Measurements from ENCODE around the gene CDK11A. TPM values are rescaled to one million over a fixed set of nuclear protein-coding genes. Genes with fewer than 3 reads are reported as not detected.
"Not testable (repeated sequence)": the region's sequence is repeated elsewhere in the genome, so short reads cannot be mapped to it uniquely, and the experiment has no call there.

The CDK11A gene
- total RNA-seq, 1 experiment from 2014 or later = 18.6 TPM

DNA sequence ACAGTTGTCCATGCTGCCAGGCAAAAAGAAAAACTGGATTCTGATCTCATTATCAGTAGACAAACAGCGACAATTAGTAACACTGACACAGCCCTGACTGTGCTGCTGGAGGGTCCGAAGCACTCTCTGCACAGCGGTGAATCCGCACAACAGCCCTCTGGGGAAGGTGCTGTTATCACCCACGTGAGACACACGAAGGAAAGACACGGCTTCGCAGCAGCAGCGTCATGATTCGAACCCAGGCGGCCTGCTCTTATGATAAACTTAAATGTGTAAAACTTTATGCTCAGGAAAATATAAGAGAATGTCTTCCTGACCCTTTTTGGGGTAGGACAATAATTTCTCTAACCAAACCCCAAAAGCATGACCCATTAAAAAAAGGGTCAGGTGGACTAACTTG lies 18.4 kb upstream of the CDK11A start:
- H3K4me3 ChIP-seq (ENCODE audit: insufficient read depth, low read depth, low read length); H3K36me3 ChIP-seq (replicated peaks; ENCODE audit: control insufficient read depth, insufficient read depth, low read length); H3K27me3 ChIP-seq (ENCODE audit: control insufficient read depth, insufficient read depth, low read length); DNase-seq: not testable (repeated sequence)

- H3K27me3 ChIP-seq (ENCODE audit: control insufficient read depth, insufficient read depth, low read length); H3K36me3 ChIP-seq (replicated peaks; ENCODE audit: control insufficient read depth, insufficient read depth, low read length); DNase-seq; H3K4me3 ChIP-seq (ENCODE audit: insufficient read depth, low read depth, low read length): not testable (repeated sequence)
These were observed 16.9 kb upstream of the CDK11A start for GRCh38 chr1:1741013-1741412.

GRCh38 chr1:1738799-1739337 lies 14.7 kb upstream of the CDK11A start:
- not testable (repeated sequence) for H3K36me3 ChIP-seq (replicated peaks; ENCODE audit: control insufficient read depth, insufficient read depth, low read length)

GRCh38 chr1:1737675-1738590 lies 13.8 kb upstream of the CDK11A start:
- peak; percentile 23 for DNase-seq
- H3K4me3 ChIP-seq (ENCODE audit: insufficient read depth, low read depth, low read length); H3K36me3 ChIP-seq (replicated peaks; ENCODE audit: control insufficient read depth, insufficient read depth, low read length); H3K27me3 ChIP-seq (ENCODE audit: control insufficient read depth, insufficient read depth, low read length): not testable (repeated sequence)

More at GRCh38 chr1:1738799-1739337, 14.7 kb upstream of the CDK11A start:
- H3K27me3 ChIP-seq (ENCODE audit: control insufficient read depth, insufficient read depth, low read length); DNase-seq; H3K4me3 ChIP-seq (ENCODE audit: insufficient read depth, low read depth, low read length): not testable (repeated sequence)

DNA sequence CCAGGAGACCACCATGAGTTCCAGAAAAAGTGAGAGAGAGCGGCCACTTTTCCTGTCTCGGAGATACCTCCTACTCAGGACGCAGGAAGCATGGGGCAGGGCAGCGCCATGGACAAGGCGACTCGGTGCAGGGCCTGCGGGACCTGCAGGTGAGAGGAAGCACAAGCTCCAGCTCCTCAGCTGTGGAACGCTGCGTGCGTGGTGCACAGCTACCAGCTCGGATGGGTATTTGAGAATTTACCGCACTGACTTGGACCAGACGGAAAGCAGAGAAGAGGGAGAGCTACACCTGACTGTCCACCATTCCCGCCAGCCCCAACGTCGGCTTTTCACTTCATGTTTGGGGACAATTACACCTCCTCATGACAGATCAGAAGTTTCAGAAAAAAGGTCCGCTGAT lies 8.2 kb upstream of the CDK11A start:
- peak; percentile 16 for DNase-seq
- no peak overlapping the region for H3K4me3 ChIP-seq (ENCODE audit: insufficient read depth, low read depth, low read length)
- H3K27me3 ChIP-seq (ENCODE audit: control insufficient read depth, insufficient read depth, low read length) = no peaks in the 10 kb centered on the region
- H3K36me3 ChIP-seq (replicated peaks; ENCODE audit: control insufficient read depth, insufficient read depth, low read length) = peaks cover 6% of the 10 kb centered on the region

- no peak overlapping the region for H3K4me3 ChIP-seq (ENCODE audit: insufficient read depth, low read depth, low read length)
- H3K27me3 ChIP-seq (ENCODE audit: control insufficient read depth, insufficient read depth, low read length) = no peaks in the 10 kb centered on the region
- DNase-seq = no peak
- peaks cover 6% of the 10 kb centered on the region for H3K36me3 ChIP-seq (replicated peaks; ENCODE audit: control insufficient read depth, insufficient read depth, low read length)
These were observed 6.7 kb upstream of the CDK11A start for GRCh38 chr1:1730870-1731269.

GRCh38 chr1:1730230-1730629 lies 6.1 kb upstream of the CDK11A start:
- H3K27me3 ChIP-seq (ENCODE audit: control insufficient read depth, insufficient read depth, low read length); H3K36me3 ChIP-seq (replicated peaks; ENCODE audit: control insufficient read depth, insufficient read depth, low read length); DNase-seq; H3K4me3 ChIP-seq (ENCODE audit: insufficient read depth, low read depth, low read length): not testable (repeated sequence)

DNA sequence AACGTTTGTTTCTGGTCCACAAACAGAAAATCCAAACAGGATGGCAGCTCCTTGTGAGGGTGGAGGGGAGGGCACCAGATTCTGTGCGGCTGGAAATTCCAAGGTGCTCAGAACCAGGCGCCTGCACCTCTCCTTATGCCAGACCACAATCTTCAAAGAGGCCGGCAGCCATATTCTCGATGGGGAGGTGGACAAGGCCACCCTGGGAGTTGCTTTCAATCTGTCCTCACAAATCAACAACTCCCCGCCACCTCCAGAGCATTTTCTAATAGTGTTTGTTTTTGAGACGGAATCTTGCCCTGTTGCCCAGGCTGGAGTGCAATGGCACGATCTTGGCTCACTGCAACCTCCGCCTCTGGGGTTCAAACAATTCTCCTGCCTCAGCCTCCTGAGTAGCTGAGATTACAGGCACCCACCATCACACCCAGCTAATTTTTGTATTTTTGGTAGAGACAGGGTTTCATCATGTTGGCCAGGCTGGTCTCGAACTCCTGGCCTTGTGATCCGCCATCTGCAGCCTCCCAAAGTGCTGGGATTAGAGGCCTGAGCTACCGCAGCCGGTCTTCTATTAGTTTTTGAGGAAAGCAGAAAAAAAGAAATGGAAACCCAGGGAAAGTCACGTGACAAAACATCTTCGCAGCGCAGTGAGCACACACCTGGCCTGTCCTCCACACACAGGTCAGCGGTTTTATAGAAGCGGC lies 5.1 kb upstream of the CDK11A start:
- not testable (repeated sequence) for H3K36me3 ChIP-seq (replicated peaks; ENCODE audit: control insufficient read depth, insufficient read depth, low read length); DNase-seq; H3K4me3 ChIP-seq (ENCODE audit: insufficient read depth, low read depth, low read length); H3K27me3 ChIP-seq (ENCODE audit: control insufficient read depth, insufficient read depth, low read length)

DNA sequence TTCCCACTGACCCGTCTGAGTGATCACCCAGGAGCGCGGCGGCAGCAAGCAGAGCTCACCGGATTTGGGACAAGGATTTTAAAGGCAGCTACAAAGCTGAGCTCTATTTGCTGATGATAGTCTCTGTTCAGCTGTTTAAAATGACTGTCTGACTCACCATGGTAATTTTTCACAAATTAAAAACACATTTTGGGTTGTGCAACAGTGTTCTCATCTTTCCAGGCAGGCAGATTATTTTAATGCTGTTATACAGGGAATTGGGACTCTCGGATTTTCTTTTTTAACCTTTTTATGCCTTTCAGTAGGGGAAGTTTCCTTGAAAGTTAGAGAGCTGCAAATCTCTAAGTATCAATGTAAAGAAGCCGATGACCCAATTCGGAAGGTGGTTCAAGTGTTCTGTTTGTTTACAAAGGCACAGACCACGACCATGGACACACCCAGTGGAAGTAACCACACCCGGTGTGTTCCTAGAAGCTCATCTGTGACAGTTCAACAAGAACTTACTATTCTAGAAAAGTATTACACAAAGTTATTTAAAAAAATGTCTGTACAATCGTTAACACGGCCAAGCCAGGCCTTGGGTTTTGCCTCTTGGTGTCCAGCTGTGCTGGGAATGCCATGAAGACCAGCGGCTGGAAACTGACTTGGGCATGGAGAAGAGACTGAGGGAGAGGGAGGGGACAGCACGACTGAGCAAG lies 4.3 kb upstream of the CDK11A start:
- not testable (repeated sequence) for H3K27me3 ChIP-seq (ENCODE audit: control insufficient read depth, insufficient read depth, low read length); H3K4me3 ChIP-seq (ENCODE audit: insufficient read depth, low read depth, low read length); H3K36me3 ChIP-seq (replicated peaks; ENCODE audit: control insufficient read depth, insufficient read depth, low read length); DNase-seq

- DNase-seq; H3K27me3 ChIP-seq (ENCODE audit: control insufficient read depth, insufficient read depth, low read length); H3K4me3 ChIP-seq (ENCODE audit: insufficient read depth, low read depth, low read length); H3K36me3 ChIP-seq (replicated peaks; ENCODE audit: control insufficient read depth, insufficient read depth, low read length): not testable (repeated sequence)
These were observed 3.0 kb upstream of the CDK11A start for GRCh38 chr1:1727131-1727651.

DNA sequence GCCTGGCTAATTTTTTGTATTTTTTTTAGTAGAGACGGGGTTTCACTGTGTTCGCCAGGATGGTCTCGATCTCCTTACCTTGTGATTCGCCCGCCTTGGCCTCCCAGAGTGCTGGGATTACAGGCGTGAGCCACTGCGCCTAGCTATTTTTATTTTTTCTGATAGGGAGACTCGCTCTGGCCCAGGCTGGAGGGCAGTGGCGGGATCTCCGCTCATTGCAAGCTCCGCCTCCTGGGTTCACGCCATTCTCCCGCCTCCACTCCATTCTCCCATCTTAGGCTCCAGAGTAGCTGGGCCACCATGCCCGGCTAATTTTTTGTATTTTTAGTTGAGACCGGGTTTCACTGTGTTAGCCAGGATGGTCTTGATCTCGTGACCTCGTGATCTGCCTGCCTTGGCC lies 1.9 kb upstream of the CDK11A start:
- not testable (repeated sequence) for H3K27me3 ChIP-seq (ENCODE audit: control insufficient read depth, insufficient read depth, low read length); DNase-seq; H3K36me3 ChIP-seq (replicated peaks; ENCODE audit: control insufficient read depth, insufficient read depth, low read length); H3K4me3 ChIP-seq (ENCODE audit: insufficient read depth, low read depth, low read length)

DNA sequence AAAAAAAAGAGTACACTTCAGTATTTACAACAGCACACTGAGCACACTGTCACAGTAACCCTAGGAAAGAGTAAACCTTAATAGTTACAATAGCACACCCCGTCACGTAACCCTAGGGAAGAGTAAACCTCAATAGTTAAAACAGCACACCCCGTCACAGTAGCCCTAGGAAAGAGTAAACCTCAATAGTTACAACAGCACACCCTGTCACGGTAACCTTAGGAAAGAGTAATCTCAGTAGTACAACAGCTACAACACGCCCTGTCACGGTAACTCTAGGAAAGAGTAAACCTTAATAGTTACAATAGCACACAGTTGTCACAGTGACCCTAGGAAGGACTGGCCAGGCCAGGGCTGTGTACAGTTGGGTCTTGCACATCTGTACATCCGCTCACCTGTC lies 3.0 kb downstream of the CDK11A start:
- no peak for DNase-seq
- no peaks in the 10 kb centered on the region for H3K27me3 ChIP-seq (ENCODE audit: control insufficient read depth, insufficient read depth, low read length)
- H3K36me3 ChIP-seq (replicated peaks; ENCODE audit: control insufficient read depth, insufficient read depth, low read length) = peaks cover 12% of the 10 kb centered on the region
- no peak overlapping the region for H3K4me3 ChIP-seq (ENCODE audit: insufficient read depth, low read depth, low read length)

DNA sequence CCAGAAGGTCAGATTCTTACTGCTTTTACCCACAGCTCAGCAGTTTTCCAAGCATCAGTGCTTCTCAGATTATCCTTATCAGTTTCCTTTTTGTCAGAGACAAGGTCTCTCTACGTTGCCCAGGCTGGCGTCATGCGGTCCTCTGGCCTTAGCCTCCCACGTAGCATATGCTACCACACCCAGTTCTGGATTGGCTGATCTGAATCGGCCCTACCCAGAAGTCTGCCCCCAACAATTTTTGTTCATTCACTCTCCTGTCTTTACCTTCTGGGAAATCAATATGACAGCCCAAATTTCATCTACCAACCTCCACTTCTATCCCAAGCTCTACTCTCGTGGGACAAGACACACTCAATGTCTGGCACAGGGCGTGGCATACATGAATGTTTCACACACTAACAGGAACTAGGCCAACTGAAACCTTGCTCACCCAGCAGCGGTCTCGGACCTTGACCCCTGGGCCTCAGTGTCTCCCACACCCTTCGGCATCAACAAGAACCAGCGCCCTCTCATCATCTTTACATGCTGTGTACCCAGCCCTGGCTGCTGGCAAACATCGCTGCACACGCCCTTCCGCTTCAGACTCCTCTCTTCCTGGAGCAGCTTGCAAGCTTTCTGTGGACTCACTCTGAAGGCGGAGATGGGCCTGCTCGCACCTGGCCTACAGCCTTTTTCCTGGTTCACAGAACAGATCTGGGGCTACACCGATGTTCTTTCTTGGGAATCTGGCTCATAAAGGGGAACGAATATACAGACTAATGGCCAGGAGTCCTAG lies 8.9 kb downstream of the CDK11A start:
- peaks cover 11% of the 10 kb centered on the region for H3K36me3 ChIP-seq (replicated peaks; ENCODE audit: control insufficient read depth, insufficient read depth, low read length)
- DNase-seq; H3K27me3 ChIP-seq (ENCODE audit: control insufficient read depth, insufficient read depth, low read length): not testable (repeated sequence)

DNA sequence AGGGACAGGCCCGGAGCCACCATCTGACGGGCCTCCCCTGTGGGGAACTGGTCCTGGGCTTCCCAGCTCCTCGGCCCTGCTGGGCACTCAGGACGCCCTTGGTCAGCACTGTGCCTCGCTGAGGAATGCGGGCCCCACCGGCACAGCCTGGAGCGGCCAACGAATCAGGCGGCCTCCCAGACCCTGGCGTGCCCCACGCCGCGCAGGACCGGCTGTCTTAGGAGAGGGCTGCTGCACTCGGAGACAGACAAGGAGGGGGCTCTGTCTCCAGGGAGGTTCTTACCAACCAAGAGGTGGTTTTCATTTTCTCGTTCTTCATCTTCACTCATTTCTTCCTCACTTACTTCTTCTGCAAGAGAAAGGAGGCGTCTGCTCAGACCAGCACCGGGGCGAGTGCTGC lies 16.3 kb downstream of the CDK11A start:
- DNase-seq; H3K27me3 ChIP-seq (ENCODE audit: control insufficient read depth, insufficient read depth, low read length); H3K4me3 ChIP-seq (ENCODE audit: insufficient read depth, low read depth, low read length); H3K36me3 ChIP-seq (replicated peaks; ENCODE audit: control insufficient read depth, insufficient read depth, low read length): not testable (repeated sequence)

More for the DNA sequence above, 8.9 kb downstream of the CDK11A start:
- H3K4me3 ChIP-seq (ENCODE audit: insufficient read depth, low read depth, low read length) = not testable (repeated sequence)
